CD4-positive, alpha-beta T cell treated with Interleukin-10 for 1 hour (primary cell): Measurements from ENCODE around the gene CYP4V2.

Experiments
- DNase-seq: peaks from one replicate; pipeline ENCODE4 v3.0.0-alpha.2; 2020

Gene CYP4V2

DNA sequence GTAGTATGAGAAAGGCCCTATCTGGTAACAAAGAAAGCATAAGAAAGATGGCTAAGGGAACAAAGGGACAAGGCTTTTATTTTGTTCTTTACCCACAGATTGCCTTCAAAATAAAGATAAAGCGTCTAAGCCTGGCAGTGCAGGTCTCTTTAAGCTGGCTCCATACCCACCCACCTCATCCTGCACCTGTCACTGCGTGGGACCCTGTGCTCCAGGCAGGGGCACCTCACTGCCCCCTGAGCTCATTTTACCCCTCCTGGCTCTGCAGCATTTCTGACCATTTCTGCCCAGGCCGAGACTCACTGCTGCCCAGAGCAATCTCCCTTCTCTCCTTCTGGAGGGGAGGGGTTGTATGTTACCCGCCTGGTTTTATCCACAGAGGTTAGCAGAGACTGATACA is 1.7 kb upstream of the CYP4V2 start:
- no peak for DNase-seq

- DNase-seq, result peak; percentile 56
These were observed 677 bp upstream of the CYP4V2 start for GRCh38 chr4:186190581-186191199.

DNA sequence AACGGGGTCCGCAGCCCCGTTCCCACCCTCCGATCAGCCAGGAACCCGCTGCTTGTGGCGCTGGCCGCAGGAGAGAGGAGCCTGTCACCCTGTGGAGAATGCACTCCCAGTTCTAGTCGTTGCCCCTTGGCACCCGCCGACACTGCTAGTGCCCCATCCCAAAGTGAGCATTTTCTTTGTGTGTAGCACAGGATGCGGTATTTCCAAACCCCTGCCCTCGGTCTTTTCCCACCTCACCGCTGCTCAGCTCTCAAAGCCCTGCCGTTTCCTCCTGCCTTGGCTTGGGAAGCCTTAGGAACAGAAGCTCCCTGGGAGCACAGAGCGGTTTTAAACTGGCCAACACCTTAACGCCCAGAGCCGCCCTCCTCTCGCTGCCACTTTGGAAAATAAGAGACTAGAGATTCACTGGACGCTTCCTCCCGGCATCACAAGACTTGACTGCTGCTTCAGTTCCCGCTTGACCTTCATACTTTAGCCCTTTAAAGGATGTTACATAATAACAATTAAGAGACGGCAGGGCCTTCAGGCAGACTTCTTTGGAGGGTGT is 772 bp downstream of the CYP4V2 start:
- peak; percentile 36 for DNase-seq

GRCh38 chr4:186193851-186194250 is 2.5 kb downstream of the CYP4V2 start:
- DNase-seq, result no peak

GRCh38 chr4:186196063-186196462 is 4.7 kb downstream of the CYP4V2 start:
- no peak for DNase-seq

- no peak for DNase-seq
These were observed 9.1 kb downstream of the CYP4V2 start for GRCh38 chr4:186200516-186200915.

DNA sequence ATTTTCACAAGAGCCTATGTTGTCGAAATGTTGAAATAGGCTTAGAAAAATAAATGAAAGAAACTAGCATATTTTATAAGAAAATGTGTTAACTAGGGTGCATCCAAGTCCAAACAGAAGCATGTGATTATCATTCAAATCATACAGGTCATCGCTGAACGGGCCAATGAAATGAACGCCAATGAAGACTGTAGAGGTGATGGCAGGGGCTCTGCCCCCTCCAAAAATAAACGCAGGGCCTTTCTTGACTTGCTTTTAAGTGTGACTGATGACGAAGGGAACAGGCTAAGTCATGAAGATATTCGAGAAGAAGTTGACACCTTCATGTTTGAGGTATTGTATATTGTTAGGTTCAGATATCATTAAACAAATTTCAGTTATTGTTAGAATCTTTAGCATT is 9.6 kb downstream of the CYP4V2 start:
- no peak for DNase-seq

DNA sequence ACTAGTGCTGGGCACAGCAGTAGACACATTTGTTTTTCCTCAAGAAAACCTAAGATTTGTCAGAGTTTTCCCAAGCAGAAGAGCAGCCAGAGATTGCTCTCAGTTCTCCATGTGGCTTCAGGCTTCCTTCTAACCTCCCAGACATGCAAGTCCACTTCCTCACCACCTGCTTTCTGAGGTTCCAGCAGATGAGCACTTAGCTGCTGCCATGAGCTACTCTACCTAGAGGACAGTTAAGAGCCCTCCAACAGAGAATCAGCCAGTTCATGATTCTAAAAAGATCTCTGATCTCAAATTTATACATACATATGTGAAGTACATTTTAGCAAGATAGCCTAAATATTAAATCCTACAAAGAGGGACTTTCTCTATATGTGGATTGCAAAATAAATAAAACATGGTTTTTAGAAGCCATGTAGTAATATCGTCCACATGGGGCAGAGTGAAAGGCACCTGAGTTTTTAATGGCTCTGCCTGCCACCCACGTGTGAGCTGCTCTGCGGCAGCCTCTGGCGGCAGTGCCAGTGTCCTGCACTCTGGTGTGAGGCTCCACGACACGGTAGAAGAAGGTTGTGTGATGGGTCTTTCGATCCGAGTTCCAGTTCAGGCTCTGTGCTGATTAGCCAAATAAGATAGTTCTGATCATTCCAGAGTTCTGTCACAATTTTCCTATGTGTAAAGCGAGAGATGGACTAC is 10.3 kb downstream of the CYP4V2 start:
- peak; percentile 62 for DNase-seq

- DNase-seq, result no peak
These were observed 11.2 kb downstream of the CYP4V2 start for GRCh38 chr4:186202490-186203140.

GRCh38 chr4:186203406-186203805 is 12.0 kb downstream of the CYP4V2 start:
- DNase-seq, result no peak

DNA sequence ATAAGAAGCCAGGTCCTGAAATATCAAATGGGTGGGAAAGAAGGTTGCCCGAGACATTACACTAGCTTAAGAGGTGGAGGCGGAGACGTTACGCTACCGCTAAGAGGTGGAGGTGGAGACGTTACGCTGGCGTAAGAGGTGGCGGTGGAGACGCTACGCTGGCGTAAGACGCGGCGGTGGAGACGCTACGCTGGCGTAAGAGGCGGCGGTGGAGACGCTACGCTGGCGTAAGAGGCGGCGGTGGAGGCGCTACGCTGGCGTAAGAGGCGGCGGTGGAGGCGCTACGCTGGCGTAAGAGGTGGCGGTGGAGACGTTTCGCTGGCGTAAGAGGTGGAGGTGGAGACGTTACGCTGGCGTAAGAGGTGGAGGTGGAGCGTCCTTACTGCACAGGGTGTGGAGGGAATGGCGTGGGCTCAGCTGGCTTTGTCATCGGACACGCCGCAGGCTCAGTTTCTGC is 12.8 kb downstream of the CYP4V2 start:
- DNase-seq, result peak; percentile 21

- DNase-seq, result no peak
These were observed 13.3 kb downstream of the CYP4V2 start for GRCh38 chr4:186204686-186205085.

DNA sequence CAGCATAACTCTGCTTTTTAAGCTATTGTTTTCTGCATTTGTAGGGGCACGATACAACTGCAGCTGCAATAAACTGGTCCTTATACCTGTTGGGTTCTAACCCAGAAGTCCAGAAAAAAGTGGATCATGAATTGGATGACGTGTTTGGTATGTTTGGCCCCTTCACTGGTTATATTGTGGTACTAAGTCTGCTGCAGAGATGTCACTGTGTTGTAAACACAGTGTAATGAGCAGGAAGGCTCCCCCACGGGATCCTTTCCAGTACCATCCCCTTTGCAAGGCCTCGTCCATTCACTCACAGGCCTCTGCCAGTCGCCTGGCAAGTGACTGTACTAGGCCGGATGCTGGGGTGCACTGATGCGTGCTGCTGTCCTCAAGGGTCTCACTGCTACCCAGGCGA is 13.8 kb downstream of the CYP4V2 start:
- DNase-seq, result no peak

DNA sequence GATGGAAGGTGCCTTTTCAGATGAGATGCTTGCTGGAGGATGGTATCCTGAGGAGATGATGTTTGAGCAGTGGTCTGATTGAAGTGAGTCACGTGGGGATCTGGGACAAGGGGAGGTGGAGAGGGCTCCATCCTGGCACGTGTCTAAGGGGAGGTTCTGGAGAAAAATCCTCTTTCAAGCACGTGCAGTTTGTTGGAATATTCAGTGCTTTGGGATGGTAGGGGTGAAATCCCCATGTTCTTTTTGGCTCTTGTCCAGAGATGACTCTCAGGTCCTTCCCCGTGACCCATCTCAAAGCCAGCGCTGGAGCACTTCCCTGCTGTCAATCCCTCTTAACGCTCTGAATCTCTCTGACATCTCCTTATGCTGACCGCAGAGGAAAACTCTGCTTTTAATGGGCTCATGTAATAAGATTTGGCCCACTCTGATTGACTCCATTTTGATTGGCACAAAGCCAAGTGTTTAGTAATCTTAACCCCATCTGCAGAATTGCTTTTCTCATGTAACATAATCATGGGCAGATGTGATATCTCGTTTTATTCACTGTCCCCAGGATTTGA is 25.2 kb downstream of the CYP4V2 start:
- no peak for DNase-seq

DNA sequence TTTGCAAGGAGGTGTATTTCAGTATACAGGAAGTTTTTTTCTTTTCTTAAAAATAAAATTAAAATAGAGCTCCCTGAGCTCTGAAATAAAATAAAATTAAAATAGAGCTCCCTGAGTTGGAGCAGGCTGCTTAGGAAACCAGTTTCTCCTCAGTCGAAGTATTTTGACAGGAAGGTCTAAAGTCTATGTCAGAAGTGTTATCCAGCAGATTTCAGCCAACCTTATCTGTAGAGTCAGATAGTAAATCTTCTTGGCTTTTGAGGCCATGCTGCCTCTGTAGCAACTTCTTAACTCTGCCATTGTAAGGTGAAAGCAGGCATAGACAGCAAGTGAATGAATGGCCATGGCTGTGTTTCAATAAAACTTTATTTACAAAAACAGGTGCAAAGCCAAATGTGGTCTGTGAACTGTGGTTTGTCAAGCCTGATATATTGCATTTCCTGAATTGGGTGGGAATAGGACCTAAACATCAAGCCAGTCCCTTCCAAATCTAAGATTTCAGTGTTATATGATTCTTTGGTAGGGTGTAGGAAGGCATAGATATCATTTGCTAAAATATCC is 26.4 kb downstream of the CYP4V2 start:
- DNase-seq, result no peak

DNA sequence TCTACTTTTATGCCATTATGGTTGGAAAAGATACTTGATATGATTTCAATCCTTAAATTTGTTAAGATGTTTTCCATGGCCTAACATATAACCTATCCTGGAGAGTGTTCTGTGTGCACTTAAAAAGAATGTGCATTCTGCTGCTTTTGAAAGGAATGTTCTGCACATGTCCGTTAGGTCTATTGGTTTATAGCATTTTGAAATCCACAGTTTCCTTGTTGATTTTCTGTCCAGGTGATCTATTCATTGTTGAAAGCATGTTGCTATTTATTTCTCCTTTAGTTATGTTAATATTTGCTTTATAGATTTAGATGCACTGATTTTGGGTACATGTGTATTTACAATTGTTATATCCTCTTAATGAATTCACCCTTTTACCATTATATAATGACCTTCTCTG is 30.3 kb downstream of the CYP4V2 start:
- no peak for DNase-seq

DNA sequence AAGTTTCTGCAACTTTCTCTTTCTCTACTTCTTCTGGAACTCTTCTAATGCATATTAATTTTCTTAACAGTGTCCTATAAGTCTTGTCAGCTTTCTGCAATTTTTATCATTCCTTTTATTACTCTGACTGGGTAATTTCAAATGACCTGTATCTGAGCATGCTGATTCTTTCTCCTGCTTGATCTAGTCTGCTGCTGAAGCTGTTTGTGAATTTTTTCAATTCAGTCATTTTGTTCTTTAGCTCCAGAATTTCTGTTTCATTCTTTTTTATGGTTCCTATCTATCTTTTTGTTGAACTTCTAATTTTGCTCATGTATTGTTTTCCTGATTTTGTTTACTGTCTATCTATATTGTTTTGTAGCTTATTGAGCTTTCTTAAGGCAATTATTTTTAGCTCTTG is 34.5 kb downstream of the CYP4V2 start:
- no peak for DNase-seq

- no peak for DNase-seq
These were observed 35.3 kb downstream of the CYP4V2 start for GRCh38 chr4:186226521-186227189.

DNA sequence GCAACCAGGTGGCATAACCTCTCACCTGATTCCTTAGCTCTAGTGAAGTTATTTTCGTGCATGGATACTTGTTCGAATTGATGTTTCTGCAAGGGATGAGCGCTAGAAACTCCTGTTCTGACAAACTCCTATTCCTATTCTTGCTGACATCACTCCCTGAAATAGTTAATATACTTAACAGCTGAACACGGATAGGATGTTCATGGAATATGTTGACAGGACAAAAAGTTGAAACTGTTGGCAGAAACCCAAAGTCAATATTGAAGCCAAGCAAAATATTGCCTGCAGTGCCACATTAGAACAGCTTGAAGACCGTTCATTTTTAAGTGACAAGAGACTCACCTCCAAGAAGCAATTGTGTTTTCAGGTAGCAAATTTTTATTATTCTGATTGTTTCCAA is 35.9 kb downstream of the CYP4V2 start, which contains the start of gene KLKB1:
KLKB1 (plus strand) TSS at position 287 of the 400 bp plus-strand sequence. CDS start 689 bp downstream, outside the sequence.
- no peak for DNase-seq

DNA sequence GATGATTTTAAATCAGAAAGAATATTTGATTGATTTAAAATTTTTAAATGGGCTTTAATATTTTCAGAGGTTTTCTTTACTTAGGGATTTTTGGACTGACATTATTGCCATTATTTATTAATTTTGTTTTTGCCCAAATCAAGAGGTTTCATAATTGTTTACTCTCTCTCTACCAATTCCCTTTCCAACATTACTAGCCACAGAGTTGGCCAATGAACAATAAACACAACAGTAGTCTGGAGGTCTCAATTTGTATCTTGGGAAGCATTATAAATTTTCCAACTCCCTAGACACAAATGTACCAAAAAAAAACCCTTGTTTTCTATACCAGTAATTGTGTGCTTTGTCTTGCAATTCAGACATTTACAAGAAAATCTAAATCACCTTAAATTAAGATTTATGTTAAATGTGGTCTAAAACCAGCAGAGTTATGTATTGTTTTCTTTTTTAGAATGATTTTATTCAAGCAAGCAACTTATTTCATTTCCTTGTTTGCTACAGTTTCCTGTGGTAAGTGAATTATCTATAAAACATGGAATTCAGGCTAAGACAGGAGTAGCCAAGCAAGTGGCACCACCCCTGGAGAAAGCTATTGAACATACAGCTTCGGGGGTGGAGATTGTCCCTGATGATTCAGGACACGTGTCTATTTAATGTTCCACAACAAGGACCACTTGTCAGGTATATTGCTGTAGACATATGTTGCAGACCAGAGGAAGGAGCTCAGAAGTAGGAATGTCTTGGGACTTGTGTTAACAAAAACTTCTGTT is 36.6 kb downstream of the CYP4V2 start:
- DNase-seq, result no peak

GRCh38 chr4:186228514-186228894 is 37.1 kb downstream of the CYP4V2 start:
- no peak for DNase-seq

GRCh38 chr4:186234367-186234766 is 43.0 kb downstream of the CYP4V2 start:
- no peak for DNase-seq
